Epithelial cell of esophagus (primary cell): Measurements from ENCODE around the gene VASP.

Experiments
- DNase-seq: peaks from one replicate; pipeline ENCODE4 v3.0.0; 2010; ENCODE audit warnings: low read depth
- H3K4me3 ChIP-seq: 2 replicates; pipeline ENCODE4 v1.5.1; 2011; ENCODE audit warnings: mild to moderate bottlenecking, low read length, control low read depth
- CTCF ChIP-seq: IDR thresholded peaks from 2 replicates; pipeline ENCODE4 v1.5.1; 2011; ENCODE audit warnings: low read depth, mild to moderate bottlenecking, low read length, control low read depth, inconsistent platforms; ENCODE audit not compliant: insufficient read depth; ENCODE audit errors: missing control alignments

Gene VASP

GRCh38 chr19:45506989-45507871 lies at the start of gene VASP:
VASP (plus strand) TSS chr19:45507479; CDS start chr19:45507772, 293 bp downstream.
- peak within 1 kb of the TSS; percentile 96 for H3K4me3 ChIP-seq
- TF ChIP-seq CTCF: no peak
- peak; percentile 93 for DNase-seq

- TF ChIP-seq CTCF: no peak
- no peak overlapping the region for H3K4me3 ChIP-seq
- no peak for DNase-seq
These were observed 49.5 kb upstream of the VASP start for GRCh38 chr19:45457776-45458175.

GRCh38 chr19:45460807-45461347 lies 46.4 kb upstream of the VASP start:
- DNase-seq: no peak
- no peak for TF ChIP-seq CTCF
- H3K4me3 ChIP-seq: no peak overlapping the region

GRCh38 chr19:45462174-45462573 lies 45.1 kb upstream of the VASP start:
- TF ChIP-seq CTCF: no peak
- no peak for DNase-seq
- no peak overlapping the region for H3K4me3 ChIP-seq

GRCh38 chr19:45463241-45463640 lies 44.0 kb upstream of the VASP start:
- DNase-seq: no peak
- H3K4me3 ChIP-seq: no peak overlapping the region
- TF ChIP-seq CTCF: no peak

DNA sequence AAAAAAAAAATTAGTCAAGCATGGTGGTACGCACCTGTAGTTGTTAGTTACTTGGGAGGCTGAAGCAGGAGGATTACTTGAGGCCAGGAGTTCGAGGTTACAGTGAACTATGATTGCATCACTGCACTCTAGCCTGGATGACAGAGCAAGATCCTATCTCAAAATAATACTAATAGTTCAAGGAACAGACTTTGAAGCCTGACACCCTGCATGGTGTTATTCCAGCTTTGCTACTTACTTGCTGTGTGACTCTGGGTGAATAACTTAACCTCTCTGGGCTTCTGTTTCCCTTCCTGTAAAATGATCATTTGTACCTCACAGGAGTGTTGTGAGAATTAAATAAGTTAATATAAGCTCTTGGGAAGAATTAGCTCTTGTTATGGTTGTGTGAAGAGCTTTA lies 43.0 kb upstream of the VASP start:
- TF ChIP-seq CTCF: no peak
- H3K4me3 ChIP-seq: no peak overlapping the region
- no peak for DNase-seq
